ENCODE data around the gene PTPRT. TPM values are rescaled to one million over a fixed set of nuclear protein-coding genes. Genes with fewer than 3 reads are reported as not detected.

The PTPRT gene
- polyA plus RNA-seq, 3 donors, result not detected

DNA sequence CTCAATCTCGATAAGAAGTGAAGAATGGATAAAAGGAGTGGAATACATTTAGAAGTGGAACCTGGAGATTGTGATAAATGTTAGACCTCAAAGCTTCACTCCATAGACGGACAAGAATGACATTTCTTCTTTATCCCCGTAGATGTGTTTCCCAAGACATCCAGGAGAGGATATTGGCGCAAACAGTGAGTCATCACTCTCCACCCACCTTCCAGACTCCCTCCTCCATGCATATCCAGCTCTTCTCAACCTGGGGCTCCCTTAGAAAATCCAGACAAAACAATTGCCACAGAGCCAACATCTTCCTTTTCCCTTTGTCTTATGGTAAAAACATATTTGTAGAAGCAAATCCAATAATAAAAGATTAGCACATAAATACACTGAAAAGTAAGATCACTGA lies 586.1 kb downstream of the PTPRT start:
- Histone ChIP-seq H3K36me3 (replicated peaks in 1 of 2; ENCODE audit: control insufficient read depth in 1 of 2, insufficient read depth in 2 of 2, low read length in 2 of 2) (no peaks in the 10 kb centered on the region), H3K4me3 (replicated peaks in 1 of 3; ENCODE audit: low read depth in 2 of 3, low read length in 3 of 3) (no peak overlapping the region), H2AFZ (ENCODE audit: insufficient read depth, low read depth, low read length, poor library complexity, severe bottlenecking) (no peak overlapping the region), H3K27me3 (ENCODE audit: control insufficient read depth in 2 of 2, insufficient read depth in 2 of 2, low read length in 2 of 2) (no peaks in the 10 kb centered on the region), H3K9me3 (replicated peaks in 1 of 2; ENCODE audit: control insufficient read depth in 1 of 2, insufficient read depth in 1 of 2, low read length in 2 of 2) (no peaks in the 10 kb centered on the region), H3K27ac (ENCODE audit: low read depth in 1 of 2, low read length in 2 of 2) (no peak overlapping the region), H4K20me1 (ENCODE audit: insufficient read depth, low read length) (no peaks in the 10 kb centered on the region), H3K9ac (ENCODE audit: insufficient read depth, low read length, poor library complexity, severe bottlenecking) (no peak overlapping the region), H3K4me2 (replicated peaks; ENCODE audit: extremely low read depth, low read length, poor library complexity, severe bottlenecking) (no peak overlapping the region), H3K4me1 (ENCODE audit: control insufficient read depth in 1 of 2, insufficient read depth in 2 of 2, low read length in 2 of 2) (peaks cover 4 to 10% of the 10 kb centered on the region in 2 donors), H3K79me2 (ENCODE audit: insufficient read depth, low read length) (no peaks in the 10 kb centered on the region)
- Mint-ChIP-seq H3K4me1 (peaks cover 16% of the 10 kb centered on the region), H3K27ac (no peak overlapping the region), H3K4me3 (no peak overlapping the region), H3K9me3 (peaks cover 0 to 10% (median 0%) of the 10 kb centered on the region in 7 donors), H3K27me3 (ENCODE audit: low read depth in 3 of 3) (peaks cover 2 to 5% (median 3%) of the 10 kb centered on the region in 3 donors), H3K36me3 (no peaks in the 10 kb centered on the region)
- 53% methylated on average over 3 of the region's 4 CpGs for WGBS (ENCODE audit: insufficient coverage)
- TF ChIP-seq, protein P1, sequence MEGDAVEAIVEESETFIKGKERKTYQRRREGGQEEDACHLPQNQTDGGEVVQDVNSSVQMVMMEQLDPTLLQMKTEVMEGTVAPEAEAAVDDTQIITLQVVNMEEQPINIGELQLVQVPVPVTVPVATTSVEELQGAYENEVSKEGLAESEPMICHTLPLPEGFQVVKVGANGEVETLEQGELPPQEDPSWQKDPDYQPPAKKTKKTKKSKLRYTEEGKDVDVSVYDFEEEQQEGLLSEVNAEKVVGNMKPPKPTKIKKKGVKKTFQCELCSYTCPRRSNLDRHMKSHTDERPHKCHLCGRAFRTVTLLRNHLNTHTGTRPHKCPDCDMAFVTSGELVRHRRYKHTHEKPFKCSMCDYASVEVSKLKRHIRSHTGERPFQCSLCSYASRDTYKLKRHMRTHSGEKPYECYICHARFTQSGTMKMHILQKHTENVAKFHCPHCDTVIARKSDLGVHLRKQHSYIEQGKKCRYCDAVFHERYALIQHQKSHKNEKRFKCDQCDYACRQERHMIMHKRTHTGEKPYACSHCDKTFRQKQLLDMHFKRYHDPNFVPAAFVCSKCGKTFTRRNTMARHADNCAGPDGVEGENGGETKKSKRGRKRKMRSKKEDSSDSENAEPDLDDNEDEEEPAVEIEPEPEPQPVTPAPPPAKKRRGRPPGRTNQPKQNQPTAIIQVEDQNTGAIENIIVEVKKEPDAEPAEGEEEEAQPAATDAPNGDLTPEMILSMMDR (IDR thresholded peaks at IDR 0.05), result no peak
- intact Hi-C loops (cut with micrococcal nuclease), result no loop called here
- DNase-seq, result no peak

DNA sequence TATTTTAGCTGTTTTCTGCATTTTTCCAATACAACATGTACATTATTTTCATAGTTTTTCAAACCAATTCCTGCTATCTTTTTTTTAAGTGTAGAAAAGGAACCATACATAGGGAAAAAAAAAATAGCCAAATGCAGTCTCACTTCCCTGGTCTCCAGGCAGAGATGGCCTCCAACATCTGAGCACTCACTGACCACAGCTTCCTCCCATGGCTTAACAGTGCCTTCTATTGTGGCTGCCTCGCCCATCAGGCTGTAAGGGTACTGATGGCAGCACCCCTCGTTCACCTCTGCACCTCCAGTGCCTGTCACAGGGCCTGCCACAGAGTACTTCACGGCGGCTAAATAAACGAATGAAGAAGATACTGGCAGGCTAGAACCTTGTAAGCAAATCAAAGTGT lies 591.1 kb downstream of the PTPRT start:
- H3K4me3 ChIP-seq (replicated peaks in 1 of 3; ENCODE audit: low read depth in 2 of 3, low read length in 3 of 3), result no peak overlapping the region
- H3K4me1 ChIP-seq (ENCODE audit: control insufficient read depth in 1 of 2, insufficient read depth in 2 of 2, low read length in 2 of 2), result peaks cover 7 to 9% of the 10 kb centered on the region in 2 donors
- H3K79me2 ChIP-seq (ENCODE audit: insufficient read depth, low read length), result no peaks in the 10 kb centered on the region
- no peak overlapping the region for H3K27ac Mint-ChIP-seq
- no peaks in the 10 kb centered on the region for H3K27me3 ChIP-seq (ENCODE audit: control insufficient read depth in 2 of 2, insufficient read depth in 2 of 2, low read length in 2 of 2)
- H3K36me3 ChIP-seq (replicated peaks in 1 of 2; ENCODE audit: control insufficient read depth in 1 of 2, insufficient read depth in 2 of 2, low read length in 2 of 2), result no peaks in the 10 kb centered on the region
- H3K9me3 Mint-ChIP-seq, result peaks cover 0 to 4% (median 0%) of the 10 kb centered on the region in 7 donors
- H2AFZ ChIP-seq (ENCODE audit: insufficient read depth, low read depth, low read length, poor library complexity, severe bottlenecking), result no peak overlapping the region
- H3K36me3 Mint-ChIP-seq, result no peaks in the 10 kb centered on the region
- H3K27me3 Mint-ChIP-seq (ENCODE audit: low read depth in 3 of 3), result peaks cover 0 to 5% (median 0%) of the 10 kb centered on the region in 3 donors
- H3K9me3 ChIP-seq (replicated peaks in 1 of 2; ENCODE audit: control insufficient read depth in 1 of 2, insufficient read depth in 1 of 2, low read length in 2 of 2), result no peaks in the 10 kb centered on the region
- H3K4me1 Mint-ChIP-seq, result peaks cover 17% of the 10 kb centered on the region
- 0% methylated on average over 3 of the region's 5 CpGs for WGBS (ENCODE audit: insufficient coverage)
- TF ChIP-seq, protein P1 (IDR thresholded peaks at IDR 0.05), result no peak
- H3K27ac ChIP-seq (ENCODE audit: low read depth in 1 of 2, low read length in 2 of 2), result no peak overlapping the region
- no peaks in the 10 kb centered on the region for H4K20me1 ChIP-seq (ENCODE audit: insufficient read depth, low read length)
- H3K4me3 Mint-ChIP-seq, result no peak overlapping the region
- intact Hi-C loops (cut with micrococcal nuclease), result no loop called here
- no peak overlapping the region for H3K4me2 ChIP-seq (replicated peaks; ENCODE audit: extremely low read depth, low read length, poor library complexity, severe bottlenecking)
- peak in 1 of 3 donors; percentile 7 for DNase-seq
- no peak overlapping the region for H3K9ac ChIP-seq (ENCODE audit: insufficient read depth, low read length, poor library complexity, severe bottlenecking)

All from CD14-positive monocyte (primary cell).